Stimulated activated CD4-positive, alpha-beta T cell treated with anti-CD3 and anti-CD28 coated beads, Interleukin-15, amount 100 ng/mL, for 48 hours (primary cell): Measurements from ENCODE around the gene PPFIA4.

Experiments used
- DNase-seq, 2 donors: peaks; one replicate each; pipeline ENCODE4 v3.0.0-alpha.2; 2020; ENCODE audit warnings: low read depth in 2 of 2

PPFIA4 gene

GRCh38 chr1:203082571-203083462 is 56.5 kb downstream of the PPFIA4 start:
- no peak for DNase-seq

DNA sequence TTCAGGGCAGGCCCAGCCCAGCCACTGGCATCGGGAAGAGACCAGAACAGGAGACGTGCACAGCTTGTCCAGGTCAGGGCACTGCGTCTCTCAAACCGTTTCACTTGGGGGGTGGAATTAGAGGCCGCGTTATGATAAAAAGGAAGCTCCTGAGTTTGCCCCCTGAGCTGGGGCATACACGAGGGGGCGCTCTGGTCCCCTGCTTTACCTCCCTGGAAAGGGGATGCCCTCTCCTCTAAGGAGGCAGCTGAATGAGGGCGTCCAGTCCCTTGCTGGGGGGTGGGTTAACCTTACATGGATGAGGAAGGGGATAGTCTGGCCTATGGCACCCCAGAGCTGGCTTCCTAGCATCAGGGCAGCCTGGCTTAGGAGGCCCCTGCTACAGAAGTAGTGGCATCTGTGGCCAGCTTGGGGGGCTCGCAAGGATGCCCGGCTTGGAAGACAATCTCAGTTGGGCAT is 57.2 kb downstream of the PPFIA4 start:
- no peak for DNase-seq

DNA sequence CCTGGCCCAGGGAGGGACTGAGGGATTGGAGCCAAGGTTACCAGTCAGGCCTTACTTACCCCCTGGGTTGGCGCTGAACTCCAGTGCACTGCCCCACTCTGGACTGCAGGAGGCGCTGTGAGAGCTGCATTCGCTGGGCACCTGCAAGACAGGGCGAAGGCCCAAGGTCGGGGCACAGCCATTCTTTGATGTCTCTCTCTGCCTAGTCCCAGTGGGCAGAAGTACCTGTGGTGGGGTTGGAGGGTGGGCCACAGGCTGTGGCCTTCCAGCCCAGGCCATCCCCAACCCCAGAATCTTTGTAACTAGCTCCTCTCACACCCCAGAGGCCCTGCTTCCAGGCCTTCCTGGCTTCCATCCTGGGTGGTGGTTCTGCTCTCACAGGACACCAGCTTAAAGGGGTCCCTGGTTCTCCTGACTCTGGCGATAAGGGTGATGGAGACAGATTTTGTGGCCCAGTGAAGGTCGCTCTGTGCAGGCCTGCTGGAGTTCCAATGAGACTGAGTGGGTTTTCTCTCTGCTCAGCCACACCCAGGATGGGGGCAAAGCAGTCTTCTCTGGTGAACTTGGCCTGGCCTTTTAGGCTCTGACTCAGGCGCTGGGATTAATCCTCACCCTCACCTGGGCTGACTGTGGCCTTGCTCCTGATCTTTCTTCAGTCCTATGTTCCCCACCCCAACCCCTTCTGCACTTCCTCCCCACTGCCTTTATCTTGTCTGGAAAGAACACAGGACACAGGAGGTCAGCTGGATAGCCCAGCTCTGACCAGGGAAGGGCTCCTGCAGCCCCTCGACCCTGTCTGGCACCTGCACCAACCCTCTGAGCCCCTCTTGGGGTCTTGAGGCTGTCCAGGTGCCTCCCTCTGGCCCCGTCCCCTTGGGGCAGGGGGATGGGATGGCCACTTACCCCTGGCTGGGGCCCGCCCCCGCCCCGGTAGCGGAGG is 58.6 kb downstream of the PPFIA4 start:
- DNase-seq: peak; percentile 16 to 25

DNA sequence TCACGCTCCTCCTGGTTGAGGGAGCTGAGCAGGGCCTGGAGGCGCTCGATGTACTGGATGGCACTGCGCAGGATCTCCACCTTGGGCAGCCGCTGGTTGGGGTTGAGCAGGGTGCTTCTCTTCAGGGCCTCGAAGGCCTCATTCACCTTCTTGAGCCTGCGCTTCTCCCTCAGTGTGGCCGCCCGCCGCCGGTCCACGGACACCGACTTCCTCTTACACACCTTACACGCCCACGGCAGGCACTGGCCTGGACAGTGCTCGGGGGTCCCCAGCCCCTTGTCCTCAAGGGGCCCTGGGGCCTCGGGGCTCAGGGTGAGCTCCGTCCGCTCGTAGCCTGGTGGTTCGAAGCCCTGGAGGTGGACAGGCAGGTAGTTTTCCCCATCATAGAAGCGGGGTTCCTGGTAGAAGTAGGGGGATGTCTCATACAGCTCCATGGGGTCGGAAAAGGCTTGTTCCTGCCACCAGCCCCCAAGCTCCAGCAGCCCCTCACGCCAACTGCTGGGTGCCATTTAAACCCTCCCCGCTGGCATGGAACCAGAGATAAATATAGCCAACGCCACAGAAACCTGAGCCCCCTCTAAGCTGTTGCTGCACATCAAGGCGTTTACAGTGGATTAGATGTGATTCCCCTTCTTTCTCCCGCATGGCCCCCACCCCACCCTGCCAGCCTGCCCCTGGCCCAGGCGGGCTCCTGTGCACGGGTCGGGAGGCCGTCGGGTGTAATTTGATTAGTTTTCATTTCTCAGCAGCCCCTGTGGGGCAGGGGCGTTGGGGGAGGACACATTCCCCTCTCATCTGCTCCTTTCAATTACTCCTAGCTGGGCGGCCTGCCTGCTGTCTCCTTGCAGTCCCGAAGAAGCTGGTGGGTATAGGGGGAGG is 59.5 kb downstream of the PPFIA4 start, which contains the start of gene MYOG:
Gene MYOG (minus strand): TSS at position 485 of the 879 bp plus-strand sequence. CDS start 51 bp downstream, at position 434.
- no peak for DNase-seq

DNA sequence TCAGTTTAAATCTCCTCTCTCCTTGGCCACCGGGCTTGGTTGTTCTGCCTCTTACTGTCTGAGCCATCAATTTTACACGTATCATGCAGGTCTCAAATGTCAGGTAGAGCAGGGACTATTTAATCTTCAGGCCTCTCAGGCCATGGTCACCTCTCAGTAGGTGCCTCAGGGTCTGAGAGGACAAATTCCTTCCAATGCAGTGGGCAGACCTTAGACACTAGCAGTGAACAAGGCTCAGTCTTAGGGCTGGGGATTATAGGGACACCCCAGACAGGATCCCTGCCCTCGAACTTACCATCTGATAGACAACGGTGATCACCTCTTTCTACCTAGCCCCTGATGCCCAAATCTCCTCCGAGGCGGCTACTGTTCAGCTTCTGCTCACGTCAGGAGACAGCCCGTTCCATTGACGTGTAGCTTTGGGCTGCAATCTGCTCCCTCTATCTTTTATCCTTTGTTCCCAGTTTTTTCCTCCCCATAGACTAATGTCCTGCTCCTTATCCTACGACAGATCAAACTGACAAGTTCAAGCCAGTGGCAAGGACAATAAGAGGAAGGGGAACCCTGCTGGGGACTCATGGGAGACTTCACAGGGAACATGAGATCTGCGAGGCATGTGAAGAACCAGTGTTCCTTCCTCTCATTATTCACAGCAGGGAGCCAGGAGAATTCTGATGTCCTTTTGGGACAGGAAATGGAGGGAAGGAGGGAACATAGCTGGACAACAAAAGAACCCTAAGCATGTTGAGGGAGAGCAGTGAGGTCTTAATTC is 60.9 kb downstream of the PPFIA4 start:
- no peak for DNase-seq

GRCh38 chr1:203088441-203088840 is 62.1 kb downstream of the PPFIA4 start:
- DNase-seq: no peak

DNA sequence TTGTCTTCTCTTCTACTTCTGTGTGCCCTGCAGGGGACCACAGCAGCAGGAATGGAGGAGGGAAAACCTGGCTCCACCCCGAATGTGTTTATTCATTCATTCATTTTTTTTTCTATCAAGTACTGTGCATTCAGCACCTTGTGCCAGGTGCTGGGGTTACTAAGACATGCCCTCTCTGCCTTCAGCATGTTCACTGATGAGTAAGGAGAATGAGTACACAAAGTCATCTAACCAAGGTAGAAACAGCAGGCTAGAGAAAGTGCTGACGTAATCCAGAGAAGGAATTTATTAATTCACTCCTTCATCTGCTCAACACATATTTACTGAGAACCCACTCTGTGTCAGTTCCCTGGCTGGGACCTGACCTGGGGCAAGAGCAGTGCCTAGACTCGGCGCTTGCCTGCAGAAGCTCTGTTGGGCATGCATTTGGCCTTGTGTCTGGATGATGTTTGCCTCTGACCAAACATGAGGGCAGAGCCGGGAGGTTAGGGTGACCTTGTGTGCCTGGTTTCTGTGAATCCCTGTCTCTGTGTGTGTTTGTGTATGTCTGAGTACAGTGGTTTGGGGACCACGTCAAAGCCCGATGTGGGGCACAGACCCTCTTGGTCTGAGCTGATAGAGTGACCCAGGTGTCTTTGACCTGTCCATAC is 62.8 kb downstream of the PPFIA4 start:
- no peak for DNase-seq

DNA sequence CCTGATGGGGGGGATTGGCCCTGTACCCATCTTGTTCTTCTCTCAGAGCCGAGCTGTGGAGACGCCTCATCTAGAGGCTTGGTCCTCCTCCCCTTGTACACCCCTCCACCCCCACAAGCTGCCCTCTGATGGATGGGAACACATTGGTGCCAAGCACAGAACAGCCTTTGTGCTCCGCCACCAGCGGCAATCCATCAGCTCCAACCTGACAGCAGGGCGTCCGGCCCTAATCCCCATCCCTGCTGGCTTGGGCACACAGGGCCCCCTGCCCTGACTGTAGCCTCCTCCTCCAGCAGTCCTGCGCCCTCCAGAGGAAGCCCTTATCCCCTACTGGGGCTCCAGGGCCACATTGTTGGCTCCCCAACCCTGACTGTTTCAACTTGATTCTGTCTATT is 63.4 kb downstream of the PPFIA4 start:
- DNase-seq: no peak

DNA sequence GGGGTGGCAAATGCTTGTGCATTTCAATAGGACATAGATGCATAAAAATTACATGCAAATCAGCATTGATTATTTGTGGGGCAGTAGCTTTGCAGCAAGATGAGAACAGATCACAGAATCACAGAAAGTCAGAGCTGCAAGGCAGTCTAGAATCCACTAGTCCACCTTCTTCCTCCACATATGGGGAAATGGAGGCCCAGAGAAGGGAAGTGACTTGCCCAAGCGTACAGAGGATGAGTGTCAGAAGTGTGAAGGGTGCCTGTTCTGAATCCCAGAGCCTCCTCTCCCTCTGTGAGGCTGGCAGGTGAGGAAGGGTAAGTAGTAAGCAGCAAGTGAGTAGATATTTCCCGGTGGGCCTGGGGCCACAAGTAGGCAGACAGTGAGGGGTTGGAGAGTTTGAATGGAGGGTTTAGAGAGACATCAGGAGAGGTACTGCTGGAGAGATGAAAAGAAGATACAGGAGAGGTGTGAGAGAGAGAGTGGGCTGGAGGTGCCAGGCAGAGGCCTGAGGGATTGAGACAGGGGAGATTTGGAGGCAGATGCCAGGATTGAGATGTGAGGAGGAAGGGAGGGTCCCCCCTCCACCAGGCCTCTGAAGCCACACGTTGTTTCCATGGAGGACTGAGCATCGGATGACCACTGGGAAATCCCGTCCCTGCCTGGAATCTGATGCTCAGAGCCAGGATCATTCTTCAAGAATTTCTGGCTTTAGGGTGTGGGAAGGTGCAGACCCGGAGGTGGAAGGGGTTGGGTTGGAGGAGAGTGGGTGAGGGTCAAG is 64.3 kb downstream of the PPFIA4 start:
- no peak for DNase-seq

DNA sequence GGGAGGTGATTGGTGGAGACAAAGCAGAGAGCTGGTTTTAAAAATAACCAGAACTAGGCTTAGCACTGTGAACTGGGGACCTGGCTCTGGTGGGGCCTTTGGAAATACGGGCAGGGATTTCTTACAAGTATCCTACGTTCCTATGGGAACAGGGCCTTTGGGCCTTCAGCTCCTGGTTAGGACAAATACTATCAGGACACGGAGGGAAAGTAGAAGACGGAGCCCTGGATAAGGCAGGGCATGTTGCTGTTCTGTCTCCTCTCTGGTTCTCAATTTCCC is 64.8 kb downstream of the PPFIA4 start:
- DNase-seq: no peak

DNA sequence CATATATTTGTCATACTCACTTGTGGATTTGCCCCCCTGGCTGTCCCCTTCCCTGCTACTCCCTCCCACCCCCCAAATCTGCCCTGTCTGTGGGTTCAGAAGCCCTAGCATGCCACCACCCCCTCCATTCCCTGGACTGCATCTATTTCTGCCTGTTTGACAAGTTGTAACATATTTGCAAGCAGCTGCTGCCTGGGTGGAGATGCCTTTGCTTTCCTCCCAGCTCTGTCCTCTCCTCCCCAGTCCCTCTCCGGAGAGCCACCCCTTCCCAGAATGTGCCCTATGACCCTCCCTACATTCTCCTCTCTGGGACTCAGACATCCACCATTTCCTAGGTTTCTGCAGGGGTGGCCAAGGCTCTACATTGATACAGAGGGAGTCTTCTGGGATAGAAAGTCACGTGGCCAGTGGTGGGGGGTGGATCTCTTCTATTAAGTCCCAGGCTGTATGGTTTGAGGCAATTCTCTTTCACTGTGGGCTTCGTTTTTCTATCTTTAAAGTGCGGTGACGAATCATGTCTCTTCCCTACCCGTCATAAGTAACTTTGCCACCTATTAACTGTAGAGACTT is 65.6 kb downstream of the PPFIA4 start:
- no peak for DNase-seq

- no peak for DNase-seq
These were observed 67.6 kb downstream of the PPFIA4 start for GRCh38 chr1:203093754-203094410.

- DNase-seq: no peak
These were observed 68.9 kb downstream of the PPFIA4 start for GRCh38 chr1:203095061-203095690.

DNA sequence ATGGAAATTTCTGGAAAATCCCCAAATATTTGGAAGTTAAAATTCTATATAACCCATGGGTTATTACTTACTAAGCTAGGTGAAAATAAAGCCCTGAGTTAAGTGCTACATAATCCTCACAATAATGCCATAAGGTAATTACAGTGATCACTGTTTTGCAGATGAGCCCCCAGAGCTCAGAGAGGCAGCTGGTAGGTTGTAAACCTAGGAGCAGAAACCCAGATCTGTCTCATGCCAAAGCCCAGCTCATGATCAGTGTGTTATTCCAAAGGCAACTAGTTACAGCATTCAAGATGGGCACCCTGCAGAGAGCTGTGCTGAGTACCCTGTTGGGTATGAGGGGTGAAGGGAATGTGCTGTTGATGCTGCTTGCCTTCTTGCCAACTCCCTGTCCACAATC is 70.3 kb downstream of the PPFIA4 start:
- no peak for DNase-seq

DNA sequence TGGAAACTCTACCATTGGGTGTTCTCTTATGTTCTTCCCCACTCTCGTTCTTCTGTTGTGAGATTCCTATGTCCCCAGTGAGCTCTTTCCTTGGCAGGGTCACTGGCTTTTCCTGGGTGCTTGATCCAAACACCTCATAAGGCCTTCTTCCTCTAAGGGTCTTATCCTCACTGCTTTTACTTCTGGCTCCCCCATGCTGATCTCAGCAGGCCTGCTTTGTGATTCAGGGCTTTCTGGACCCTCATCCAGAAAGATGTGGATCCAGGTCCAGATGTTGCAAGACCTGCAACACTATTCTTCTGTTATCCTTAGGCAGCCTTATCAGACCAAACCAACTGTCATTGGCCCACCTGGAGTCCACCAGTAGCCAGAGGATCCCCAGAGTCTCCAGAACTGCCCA is 70.7 kb downstream of the PPFIA4 start:
- DNase-seq: no peak

- no peak for DNase-seq
These were observed 72.2 kb downstream of the PPFIA4 start for GRCh38 chr1:203098445-203098844.

DNA sequence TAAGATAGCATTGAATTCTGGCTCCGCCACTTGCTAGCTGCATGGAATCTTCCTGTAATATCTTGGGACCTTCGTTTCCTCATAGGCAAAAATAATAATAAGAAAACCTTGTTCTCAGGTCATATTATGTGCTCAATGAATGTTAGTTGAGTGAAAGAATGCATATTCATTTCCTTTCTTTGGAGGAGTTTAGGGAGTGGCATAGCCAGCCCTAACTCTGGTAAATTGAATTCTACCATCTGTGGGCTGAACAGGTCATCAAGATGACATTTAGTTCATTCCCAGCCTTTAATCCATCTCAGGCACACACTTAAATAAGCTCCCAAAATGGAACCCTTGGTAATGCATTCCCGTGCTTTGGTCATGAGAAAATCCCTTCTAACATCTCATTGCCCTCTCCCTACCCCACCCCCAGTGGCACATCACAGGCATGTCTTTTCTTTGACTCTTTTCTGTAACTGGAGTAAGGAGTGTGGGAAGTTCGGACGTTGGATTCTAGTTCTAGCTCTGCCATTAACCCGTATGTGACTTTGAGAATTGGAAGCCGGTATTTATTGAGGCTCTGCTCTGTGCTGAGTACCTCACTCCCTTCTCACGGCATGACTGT is 72.7 kb downstream of the PPFIA4 start:
- no peak for DNase-seq
